H1 (cell line): ENCODE results near the gene MSANTD3. TPM values are rescaled to one million over a fixed set of nuclear protein-coding genes. Genes with fewer than 3 reads are reported as not detected.

Experiments
- CTCF ChIA-PET: fragments of 300-600 bp; sonication (Branson Sonifier 250); formaldehyde crosslinking; loops from one replicate; lab custom pipeline; 2021; ENCODE audit not compliant: partially characterized antibody; lab: Charles Lee
- POLR2A ChIA-PET: fragments of 300-600 bp; sonication (Branson Sonifier 250); formaldehyde crosslinking; loops from one replicate; lab custom pipeline; 2021; ENCODE audit warnings: inconsistent platforms; ENCODE audit not compliant: partially characterized antibody; lab: Charles Lee
- DNase-seq, 2 experiments: peaks; one replicate each; pipeline versions ENCODE4 v3.0.0 to v3.0.0-alpha.2; 2010 to 2022; ENCODE audit warnings: low spot score in 2 of 2, low read depth in 1 of 2, mixed read lengths in 1 of 2
- FAIRE-seq: peaks from 2 replicates; lab custom pipeline; 2011; peaks lifted over from hg19 to GRCh38; lab: Jason Lieb, UNC
- H2AFZ ChIP-seq: 2 replicates; pipeline ENCODE4 v1.8.1; 2012; ENCODE audit warnings: low read length, inconsistent platforms
- H2AK5ac ChIP-seq: 2 replicates; pipeline ENCODE4 v1.6.1; 2013; ENCODE audit warnings: low read depth, low read length
- H2BK120ac ChIP-seq: replicated peaks from 2 replicates; pipeline ENCODE3; 2013; ENCODE audit warnings: low read depth, low read length, inconsistent platforms
- H2BK12ac ChIP-seq: 2 replicates; pipeline ENCODE4 v1.6.1; 2013; ENCODE audit warnings: low read depth, low read length
- H2BK15ac ChIP-seq: 2 replicates; pipeline ENCODE4 v1.6.1; 2013; ENCODE audit warnings: low read length
- H2BK20ac ChIP-seq: 2 replicates; pipeline ENCODE4 v1.6.1; 2013; ENCODE audit warnings: low read length
- H2BK5ac ChIP-seq: 2 replicates; pipeline ENCODE4 v1.6.1; 2013; ENCODE audit warnings: low read depth, low read length
- H3K14ac ChIP-seq: 2 replicates; pipeline ENCODE4 v1.6.1; 2013; ENCODE audit warnings: inconsistent platforms; ENCODE audit not compliant: insufficient read length
- H3K18ac ChIP-seq: 2 replicates; pipeline ENCODE4 v1.6.1; 2013; ENCODE audit warnings: low read length; ENCODE audit errors: extremely low read depth
- H3K23ac ChIP-seq: 2 replicates; pipeline ENCODE4 v1.6.1; 2013; ENCODE audit warnings: inconsistent platforms; ENCODE audit not compliant: insufficient read length
- H3K23me2 ChIP-seq: 2 replicates; pipeline ENCODE4 v1.6.1; 2013; ENCODE audit warnings: low read depth, low read length
- H3K27ac ChIP-seq: 2 replicates; pipeline ENCODE4 v1.6.1; 2011; ENCODE audit warnings: low read depth, low read length, inconsistent platforms
- H3K27me3 ChIP-seq, 4 experiments: replicated peaks in 1 of 4; 1 replicate in 1 of 4; 2 replicates in 3 of 4; pipeline versions ENCODE4 v1.6.1 to v1.8.1; 2011 to 2013; ENCODE audit warnings: low read length in 3 of 4, mild to moderate bottlenecking in 3 of 4, inconsistent platforms in 2 of 4, mixed read lengths in 2 of 4, moderate library complexity in 1 of 4; ENCODE audit not compliant: control insufficient read depth in 3 of 4, insufficient read depth in 3 of 4; ENCODE audit errors: extremely low read depth in 1 of 4
- H3K36me3 ChIP-seq, 4 experiments: 2 replicates each; pipeline versions ENCODE4 v1.6.1 to v1.8.1; 2011 to 2013; ENCODE audit warnings: mild to moderate bottlenecking in 4 of 4, low read length in 3 of 4, moderate library complexity in 2 of 4, control low read depth in 1 of 4, inconsistent platforms in 1 of 4; ENCODE audit not compliant: insufficient read depth in 4 of 4, control insufficient read depth in 2 of 4
- H3K4ac ChIP-seq: replicated peaks from 2 replicates; pipeline ENCODE3; 2013; ENCODE audit warnings: low read length, low read depth, mixed read lengths, inconsistent platforms; ENCODE audit not compliant: insufficient read length
- H3K4me1 ChIP-seq, 4 experiments: replicated peaks in 1 of 4; 1 replicate in 1 of 4; 2 replicates in 3 of 4; pipeline versions ENCODE4 v1.6.1 to v1.8.1; 2011 to 2013; ENCODE audit warnings: low read length in 3 of 4, inconsistent platforms in 2 of 4, mixed read lengths in 1 of 4; ENCODE audit not compliant: insufficient read depth in 4 of 4, control insufficient read depth in 3 of 4
- H3K4me2 ChIP-seq, 2 experiments: 2 replicates each; pipeline versions ENCODE4 v1.6.1 to v1.8.1; 2011 to 2013; ENCODE audit warnings: low read depth in 2 of 2, low read length in 2 of 2, control low read depth in 1 of 2, inconsistent platforms in 1 of 2, mild to moderate bottlenecking in 1 of 2; ENCODE audit not compliant: insufficient read depth in 1 of 2
- H3K4me3 ChIP-seq, 4 experiments: fragments of 200-600, 300-600 bp in 1 of 4; sonication (generic), shearing (Covaris generic), sonication (Bioruptor Twin) in 1 of 4; 2 replicates each; pipeline versions ENCODE4 v1.5.1 to v1.8.1; 2011 to 2016; ENCODE audit warnings: low read length in 4 of 4, low read depth in 3 of 4, control low read depth in 2 of 4, inconsistent platforms in 2 of 4, mild to moderate bottlenecking in 2 of 4, mixed read lengths in 1 of 4, moderate library complexity in 1 of 4; ENCODE audit not compliant: insufficient read depth in 2 of 4; ENCODE audit errors: extremely low read depth in 1 of 4
- H3K56ac ChIP-seq: replicated peaks from 2 replicates; pipeline ENCODE3; 2013; ENCODE audit warnings: low read depth, mild to moderate bottlenecking, mixed read lengths, low read length, inconsistent platforms; ENCODE audit not compliant: insufficient read length
- H3K79me1 ChIP-seq: 2 replicates; pipeline ENCODE4 v1.6.1; 2013; ENCODE audit warnings: low read depth, low read length, control low read depth
- H3K79me2 ChIP-seq, 2 experiments: 2 replicates each; pipeline versions ENCODE4 v1.6.1 to v1.8.1; 2012 to 2013; ENCODE audit warnings: low read length in 2 of 2, mild to moderate bottlenecking in 2 of 2, inconsistent platforms in 1 of 2; ENCODE audit not compliant: insufficient read depth in 2 of 2, control insufficient read depth in 1 of 2
- H3K9ac ChIP-seq, 4 experiments: replicated peaks in 1 of 4; 1 replicate in 1 of 4; 2 replicates in 3 of 4; pipeline versions ENCODE4 v1.6.1 to v1.8.1; 2011 to 2013; ENCODE audit warnings: low read depth in 3 of 4, low read length in 3 of 4, control low read depth in 2 of 4, mild to moderate bottlenecking in 2 of 4, moderate library complexity in 2 of 4, inconsistent platforms in 1 of 4; ENCODE audit errors: extremely low read depth in 1 of 4
- H3K9me3 ChIP-seq, 2 experiments: 2 replicates each; pipeline versions ENCODE4 v1.6.1 to v1.8.1; 2012 to 2013; ENCODE audit warnings: mild to moderate bottlenecking in 2 of 2, moderate library complexity in 2 of 2, control low read depth in 1 of 2, inconsistent platforms in 1 of 2, low read depth in 1 of 2, low read length in 1 of 2, mixed read lengths in 1 of 2; ENCODE audit not compliant: insufficient read depth in 2 of 2
- H4K20me1 ChIP-seq, 2 experiments: replicated peaks in 1 of 2; 2 replicates each; pipeline versions ENCODE3 to v1.8.1; 2011 to 2013; ENCODE audit warnings: inconsistent platforms in 2 of 2, low read length in 2 of 2, mild to moderate bottlenecking in 1 of 2; ENCODE audit not compliant: insufficient read depth in 2 of 2, control insufficient read depth in 1 of 2
- H4K5ac ChIP-seq: 2 replicates; pipeline ENCODE4 v1.6.1; 2013; ENCODE audit warnings: low read length, low read depth, mixed read lengths, inconsistent platforms; ENCODE audit not compliant: insufficient read length
- H4K8ac ChIP-seq: 2 replicates; pipeline ENCODE4 v1.8.0; 2013; ENCODE audit warnings: mild to moderate bottlenecking, moderate library complexity, low read length, inconsistent platforms; ENCODE audit not compliant: insufficient read depth; ENCODE audit errors: extremely low read depth
- H4K91ac ChIP-seq: replicated peaks from 2 replicates; pipeline ENCODE3; 2013; ENCODE audit warnings: low read length, mixed read lengths, inconsistent platforms; ENCODE audit not compliant: insufficient read length
- EP300 ChIP-seq, 2 experiments: IDR thresholded peaks; 1 replicate in 1 of 2; 2 replicates in 1 of 2; pipeline ENCODE4 v1.6.1; 2011 to 2012; ENCODE audit warnings: low read depth in 2 of 2, low read length in 2 of 2, mild to moderate bottlenecking in 2 of 2, borderline replicate concordance in 1 of 2, inconsistent platforms in 1 of 2, moderate library complexity in 1 of 2
- GTF2F1 ChIP-seq: IDR thresholded peaks from 2 replicates; pipeline ENCODE4 v1.6.1; 2012; ENCODE audit warnings: low read depth, low read length, improper control_type of control experiment, borderline replicate concordance
- HDAC2 ChIP-seq, 2 experiments: fragments of 300-600 bp in 1 of 2; sonication (generic) in 1 of 2; IDR thresholded peaks; 2 replicates each; pipeline ENCODE4 v1.6.1; 2011 to 2012; ENCODE audit warnings: low read depth in 2 of 2, low read length in 2 of 2, mild to moderate bottlenecking in 2 of 2, moderate library complexity in 2 of 2, borderline replicate concordance in 1 of 2, inconsistent platforms in 1 of 2
- NANOG ChIP-seq: IDR thresholded peaks from 2 replicates; pipeline ENCODE4 v1.6.1; 2011; ENCODE audit warnings: low read length, low read depth, mild to moderate bottlenecking, inconsistent platforms; ENCODE audit not compliant: insufficient read depth, poor library complexity, severe bottlenecking
- NRF1 ChIP-seq: IDR thresholded peaks from 2 replicates; pipeline ENCODE4 v1.6.1; 2011; ENCODE audit warnings: mild to moderate bottlenecking, low read depth, low read length, improper control_type of control experiment
- WGBS, 2 experiments: shearing (Covaris generic) in 1 of 2; methylation state at CpG; one replicate each; pipeline versions ENCODE4 v1.1.6 to v1.1.7; 2013 to 2015; ENCODE audit warnings: low lambda C conversion rate in 2 of 2, mixed read lengths in 2 of 2, inconsistent platforms in 1 of 2, low coverage in 1 of 2, missing lambda C conversion rate in 1 of 2; ENCODE audit not compliant: insufficient replicate concordance in 2 of 2, insufficient coverage in 1 of 2, insufficient read length in 1 of 2; ENCODE audit errors: extremely low coverage in 1 of 2, missing lambda C conversion rate in 1 of 2; 5-methylcytosine and 5-hydroxymethylcytosine counted together
- polyA plus RNA-seq, 7 experiments: library from polyadenylated mRNA; depleted of rRNA in 3 of 7; stranded (reverse) in 5 of 7; unstranded in 2 of 7; fragments of >200 nt in 5 of 7; fragments of 200-250 nt in 2 of 7; gene quantifications; 1 replicate in 5 of 7; 2 replicates in 1 of 7; 4 replicates in 1 of 7; pipeline versions ENCODE4 v1.2.1 to v1.2.3, GENCODE V29; 2011 to 2013; ENCODE audit warnings: missing spikeins in 2 of 7, mixed read lengths in 2 of 7
- total RNA-seq: library from RNA; stranded (reverse); fragmentation: NEBNext Ultra II Directional; extraction: Animal tissue kit (Norgen Biotek cat#: 25700); gene quantifications from 2 replicates; pipeline ENCODE4 v1.2.1, GENCODE V29; 2021
- TF ChIP-seq, protein P1 (sequence below): IDR thresholded peaks from 2 replicates; pipeline ENCODE4 v1.6.1; 2012; ENCODE audit warnings: inconsistent platforms
- TF ChIP-seq, protein P2 (sequence below): IDR thresholded peaks from 2 replicates; pipeline ENCODE4 v1.6.1; 2012; ENCODE audit warnings: inconsistent platforms

MSANTD3 gene
- total and polyA plus RNA-seq, 2 of the 8 experiments (the other 6 are each of a cell fraction or from before 2014, with no cell fraction given) = 12.0 to 41.3 TPM

DNA sequence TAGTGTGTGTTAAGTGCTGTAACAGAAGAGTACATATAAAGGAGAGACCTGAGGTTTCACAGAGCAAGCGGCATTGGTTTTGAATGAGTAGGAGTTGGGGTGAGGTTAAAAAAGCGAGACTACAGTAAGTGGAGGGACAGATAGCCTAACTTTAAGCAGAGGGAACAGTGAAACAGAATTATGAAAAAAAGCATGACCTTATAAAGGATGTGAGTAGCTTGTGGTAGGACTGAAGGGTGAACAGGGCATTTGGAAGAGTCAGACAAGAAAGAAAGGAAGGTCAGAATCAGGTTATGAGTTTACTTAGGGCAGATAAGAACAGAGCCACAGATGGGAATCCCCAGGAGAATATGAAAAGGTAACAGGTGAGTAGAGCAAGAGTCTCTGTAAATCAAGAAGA, 22.5 kb downstream of the MSANTD3 start:
- Histone ChIP-seq H2AFZ (no peak overlapping the region), H3K36me3 (peaks cover 0 to 26% (median 6%) of the 10 kb centered on the region in 4 experiments; a peak in 3 of 8 replicates), H2BK20ac (no peak overlapping the region), H3K9ac (no peak overlapping the region; a peak in 1 of 7 replicates), H3K79me2 (peaks cover 0 to 3% of the 10 kb centered on the region in 2 experiments; a peak in 1 of 4 replicates), H2BK120ac (no peak overlapping the region), H3K27ac (no peak overlapping the region), H3K23me2 (no peaks in the 10 kb centered on the region), H2BK12ac (no peak overlapping the region), H3K4me3 (no peak overlapping the region), H3K79me1 (no peaks in the 10 kb centered on the region), H4K8ac (no peak overlapping the region), H3K4me2 (no peak overlapping the region), H2BK15ac (no peak overlapping the region), H2BK5ac (no peak overlapping the region), H3K9me3 (no peaks in the 10 kb centered on the region), H3K4me1 (no peaks in the 10 kb centered on the region), H3K23ac (no peak overlapping the region), H3K18ac (no peak overlapping the region), H3K14ac (no peak overlapping the region), H3K27me3 (no peaks in the 10 kb centered on the region), H3K56ac (no peak overlapping the region), H4K91ac (no peak overlapping the region), H2AK5ac (no peak overlapping the region), H4K5ac (no peak overlapping the region), H4K20me1 (no peaks in the 10 kb centered on the region), H3K4ac (no peak overlapping the region)
- FAIRE-seq = no peak
- ChIA-PET POLR2A (interaction anchor here (1.5 kb wide), 1 partner anchor 15 kb away, joined by 5 read pairs; no protein-coding TSS in a partner anchor), CTCF (interaction anchor here (0.5 to 4.4 kb wide), 2 partner anchors 12 to 502 kb away, joined by 3 to 19 read pairs; no protein-coding TSS in a partner anchor)
- TF ChIP-seq GTF2F1 = no peak
- no peak for TF ChIP-seq NANOG
- TF ChIP-seq EP300 (IDR thresholded peaks at IDR 0.05; ENCODE audit: borderline replicate concordance in 1 of 2, low read depth in 2 of 2, low read length in 2 of 2) = no peak
- TF ChIP-seq HDAC2 (IDR thresholded peaks at IDR 0.05; ENCODE audit: borderline replicate concordance in 1 of 2, low read depth in 2 of 2, low read length in 2 of 2) = no peak
- TF ChIP-seq NRF1 = no peak
- TF ChIP-seq, protein P1, sequence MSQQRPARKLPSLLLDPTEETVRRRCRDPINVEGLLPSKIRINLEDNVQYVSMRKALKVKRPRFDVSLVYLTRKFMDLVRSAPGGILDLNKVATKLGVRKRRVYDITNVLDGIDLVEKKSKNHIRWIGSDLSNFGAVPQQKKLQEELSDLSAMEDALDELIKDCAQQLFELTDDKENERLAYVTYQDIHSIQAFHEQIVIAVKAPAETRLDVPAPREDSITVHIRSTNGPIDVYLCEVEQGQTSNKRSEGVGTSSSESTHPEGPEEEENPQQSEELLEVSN = no peak
- TF ChIP-seq, protein P2, sequence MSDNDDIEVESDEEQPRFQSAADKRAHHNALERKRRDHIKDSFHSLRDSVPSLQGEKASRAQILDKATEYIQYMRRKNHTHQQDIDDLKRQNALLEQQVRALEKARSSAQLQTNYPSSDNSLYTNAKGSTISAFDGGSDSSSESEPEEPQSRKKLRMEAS = no peak
- no peak for DNase-seq
- 87% methylated on average over 2 of the region's 2 CpGs; no CpG with 5 or more reads in 1 of the 2 experiments for WGBS, 2 experiments
